IPS-NIHi11 (cell line): ENCODE measurements around the gene TAF11L2.
"Not testable (repeated sequence)": the region's sequence is repeated elsewhere in the genome, so short reads cannot be mapped to it uniquely, and the experiment has no call there.

Experiments
- DNase-seq: peaks from one replicate; pipeline ENCODE4 v3.0.0; 2012; ENCODE audit warnings: mixed read lengths, low spot score

The TAF11L2 gene

GRCh38 chr5:17526504-17526903 is 28.5 kb downstream of the TAF11L2 start:
- not testable (repeated sequence) for DNase-seq

- DNase-seq = not testable (repeated sequence)
These were observed 30.3 kb downstream of the TAF11L2 start, which contains the start of gene TAF11L6 for GRCh38 chr5:17528369-17528768. Gene TAF11L6 (plus strand): TSS chr5:17528669.
